ENCODE results near the gene CRIM1.

DNA sequence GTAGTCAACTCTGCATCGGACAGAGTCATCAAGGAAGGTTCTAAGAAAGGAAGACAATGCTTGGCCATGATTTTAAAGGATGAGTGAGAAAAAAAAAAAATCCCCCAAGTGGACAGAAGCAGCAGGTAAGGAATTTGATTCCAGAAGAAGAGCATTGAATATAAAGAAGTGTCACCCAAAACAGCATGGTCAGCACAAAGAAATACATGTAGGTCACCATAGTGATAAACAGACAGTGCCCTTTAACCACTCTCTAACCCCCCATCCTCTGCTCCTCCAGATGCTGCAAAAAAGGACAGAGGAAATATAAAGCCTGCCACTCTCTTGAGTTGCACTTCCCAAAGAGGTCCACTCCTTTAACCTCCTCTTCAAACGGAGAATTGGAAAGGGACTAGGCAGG lies 219.0 kb downstream of the CRIM1 start:
- TF ChIP-seq CTCF (IDR thresholded peaks at IDR 0.05) = no peak
- no peak for TF ChIP-seq POLR2A (IDR thresholded peaks at IDR 0.05)
- TF ChIP-seq POLR2AphosphoS5 (IDR thresholded peaks at IDR 0.05) = no peak

Measured in upper lobe of left lung (tissue), 4 donors.